ENCODE data around the gene TIMP3.
"Not testable (repeated sequence)": the region's sequence is repeated elsewhere in the genome, so short reads cannot be mapped to it uniquely, and the experiment has no call there.

Gene TIMP3

DNA sequence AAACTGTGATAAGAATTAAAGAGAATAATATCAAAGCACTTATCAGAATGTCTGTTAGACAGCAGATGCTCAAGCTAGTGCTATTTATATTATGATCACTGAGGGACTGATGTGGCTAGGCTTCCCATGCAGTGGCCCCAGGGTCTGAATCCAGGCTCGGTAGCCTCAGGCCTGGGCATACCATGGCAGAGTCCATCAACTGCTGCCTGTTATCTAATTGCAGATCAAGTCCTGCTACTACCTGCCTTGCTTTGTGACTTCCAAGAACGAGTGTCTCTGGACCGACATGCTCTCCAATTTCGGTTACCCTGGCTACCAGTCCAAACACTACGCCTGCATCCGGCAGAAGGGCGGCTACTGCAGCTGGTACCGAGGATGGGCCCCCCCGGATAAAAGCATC is 57.5 kb downstream of the TIMP3 start:
- DNase-seq = no peak

DNA sequence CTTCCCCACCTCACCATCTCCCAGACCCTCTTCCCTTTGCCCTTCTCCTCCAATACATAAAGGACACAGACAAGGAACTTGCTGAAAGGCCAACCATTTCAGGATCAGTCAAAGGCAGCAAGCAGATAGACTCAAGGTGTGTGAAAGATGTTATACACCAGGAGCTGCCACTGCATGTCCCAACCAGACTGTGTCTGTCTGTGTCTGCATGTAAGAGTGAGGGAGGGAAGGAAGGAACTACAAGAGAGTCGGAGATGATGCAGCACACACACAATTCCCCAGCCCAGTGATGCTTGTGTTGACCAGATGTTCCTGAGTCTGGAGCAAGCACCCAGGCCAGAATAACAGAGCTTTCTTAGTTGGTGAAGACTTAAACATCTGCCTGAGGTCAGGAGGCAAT is 58.2 kb downstream of the TIMP3 start:
- DNase-seq = no peak

DNA sequence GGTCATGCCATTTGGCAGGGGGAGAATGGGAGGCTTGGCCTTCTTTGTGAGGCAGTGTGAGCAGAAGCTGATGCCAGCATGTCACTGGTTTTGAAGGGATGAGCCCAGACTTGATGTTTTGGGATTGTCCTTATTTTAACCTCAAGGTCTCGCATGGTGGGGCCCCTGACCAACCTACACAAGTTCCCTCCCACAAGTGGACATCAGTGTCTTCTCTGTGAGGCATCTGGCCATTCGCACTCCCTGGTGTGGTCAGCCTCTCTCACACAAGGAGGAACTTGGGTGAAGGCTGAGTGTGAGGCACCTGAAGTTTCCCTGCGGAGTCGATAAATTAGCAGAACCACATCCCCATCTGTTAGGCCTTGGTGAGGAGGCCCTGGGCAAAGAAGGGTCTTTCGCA is 59.8 kb downstream of the TIMP3 start:
- DNase-seq = no peak

- no peak for DNase-seq
These were observed 60.6 kb downstream of the TIMP3 start for GRCh38 chr22:32862083-32862482.

DNA sequence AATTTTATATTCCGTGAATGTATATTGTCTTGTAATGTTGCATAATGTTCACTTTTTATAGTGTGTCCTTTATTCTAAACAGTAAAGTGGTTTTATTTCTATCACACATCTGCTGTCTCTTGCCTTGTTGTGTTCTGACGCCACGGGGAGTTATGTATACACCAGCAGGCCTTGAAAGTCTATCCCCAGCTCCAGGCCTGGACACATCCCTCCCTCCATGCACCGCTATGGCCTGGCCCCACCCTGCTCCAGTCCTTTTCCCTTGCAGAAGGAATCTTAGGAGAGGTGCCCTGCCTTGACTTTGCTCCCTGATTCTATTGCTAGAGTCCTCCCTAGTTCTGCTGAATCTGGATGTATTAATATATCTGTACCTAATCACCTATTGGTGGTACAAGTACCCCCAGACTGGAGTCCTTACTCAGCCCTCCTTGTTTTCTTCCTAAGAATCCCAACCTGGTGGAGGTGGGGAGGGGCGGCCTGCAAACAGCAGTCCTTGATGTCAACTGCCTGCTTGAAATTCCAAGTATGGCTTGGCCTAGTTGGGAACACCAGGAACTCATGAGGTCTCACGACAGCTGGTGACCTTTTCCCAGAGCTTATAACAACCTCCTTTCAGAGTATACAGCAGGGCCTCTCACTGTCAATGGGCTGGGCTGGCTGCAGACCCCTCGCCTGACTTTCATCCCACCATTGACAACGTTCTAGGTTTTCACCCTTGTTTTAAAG is 61.6 kb downstream of the TIMP3 start:
- DNase-seq = no peak

DNA sequence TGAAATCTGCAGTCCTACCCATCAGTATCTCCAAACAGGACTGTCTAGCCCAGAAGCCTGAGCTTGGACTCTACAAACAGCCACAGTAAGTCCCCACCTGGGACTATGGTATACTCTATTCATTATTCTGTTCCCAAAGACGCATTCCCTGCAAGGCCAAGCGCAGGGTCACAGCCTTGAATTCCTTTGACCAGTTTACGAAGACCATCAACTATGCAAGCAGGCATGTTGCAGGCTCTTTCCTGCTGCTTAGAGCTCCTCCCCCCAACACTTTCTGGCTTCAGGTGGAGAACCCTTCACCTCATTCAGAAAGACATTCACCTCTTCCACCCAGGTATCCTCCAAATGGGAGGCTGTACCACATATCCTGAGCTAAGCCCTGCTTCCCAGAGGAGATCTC is 62.5 kb downstream of the TIMP3 start:
- DNase-seq = no peak

DNA sequence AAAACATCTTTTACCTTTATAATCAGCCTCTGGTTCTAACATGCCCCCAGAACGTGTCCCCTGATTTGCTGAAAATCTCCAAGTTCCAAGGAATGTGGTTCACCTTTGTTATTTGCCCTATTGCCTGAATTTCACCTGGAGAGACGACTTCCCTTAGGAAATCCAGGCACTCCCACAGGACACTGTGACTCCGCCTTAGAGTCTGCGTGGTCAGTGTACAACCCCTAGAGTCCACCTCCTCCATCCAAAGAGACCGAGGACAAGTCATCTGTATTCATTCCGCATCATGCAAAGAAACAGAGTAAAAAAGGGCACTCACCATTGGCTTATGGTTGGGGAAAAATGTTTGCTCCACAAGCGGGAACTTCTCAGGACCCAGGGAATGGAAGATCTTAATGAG is 63.1 kb downstream of the TIMP3 start:
- DNase-seq = no peak

GRCh38 chr22:32866953-32867352 is 65.4 kb downstream of the TIMP3 start:
- DNase-seq = no peak

DNA sequence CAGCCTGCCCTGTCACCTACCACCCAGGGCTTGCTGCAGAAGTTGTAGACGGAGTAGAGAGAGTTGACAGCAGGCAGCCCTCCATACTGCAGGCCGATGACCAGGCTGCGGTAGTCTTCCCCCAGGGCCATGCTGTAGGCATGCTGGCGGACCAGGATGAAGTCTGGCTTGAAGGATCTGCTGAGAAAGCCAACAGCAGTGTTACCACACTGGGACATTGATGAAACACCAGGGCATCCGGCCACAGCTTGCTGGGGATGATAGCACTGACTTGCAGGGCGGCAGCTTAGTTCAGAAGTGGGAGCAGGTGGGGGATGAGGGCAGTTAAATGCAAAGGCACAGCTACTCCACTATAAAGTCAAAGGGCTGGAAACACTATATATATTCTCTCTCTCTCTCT is 67.4 kb downstream of the TIMP3 start:
- no peak for DNase-seq

- no peak for DNase-seq
These were observed 69.0 kb downstream of the TIMP3 start for GRCh38 chr22:32870474-32870873.

DNA sequence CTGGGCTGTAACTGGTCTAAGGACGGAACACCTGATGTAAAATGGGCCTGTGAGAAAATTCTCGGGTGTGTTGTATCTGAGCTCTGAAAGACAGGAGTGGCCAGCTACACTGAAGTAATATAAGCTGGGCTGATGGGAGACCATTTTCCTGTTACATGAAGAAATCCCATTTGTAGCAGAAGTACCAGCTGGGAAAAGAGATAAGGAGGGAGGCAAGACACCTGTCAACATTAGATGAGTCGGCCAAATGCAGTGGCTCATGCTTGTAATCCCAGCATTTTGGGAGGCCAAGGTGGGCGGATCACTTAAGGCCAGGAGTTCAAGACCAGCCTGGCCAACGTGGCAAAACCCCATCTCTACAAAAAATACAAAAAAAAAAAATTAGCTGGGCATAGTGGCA is 72.1 kb downstream of the TIMP3 start:
- not testable (repeated sequence) for DNase-seq

DNA sequence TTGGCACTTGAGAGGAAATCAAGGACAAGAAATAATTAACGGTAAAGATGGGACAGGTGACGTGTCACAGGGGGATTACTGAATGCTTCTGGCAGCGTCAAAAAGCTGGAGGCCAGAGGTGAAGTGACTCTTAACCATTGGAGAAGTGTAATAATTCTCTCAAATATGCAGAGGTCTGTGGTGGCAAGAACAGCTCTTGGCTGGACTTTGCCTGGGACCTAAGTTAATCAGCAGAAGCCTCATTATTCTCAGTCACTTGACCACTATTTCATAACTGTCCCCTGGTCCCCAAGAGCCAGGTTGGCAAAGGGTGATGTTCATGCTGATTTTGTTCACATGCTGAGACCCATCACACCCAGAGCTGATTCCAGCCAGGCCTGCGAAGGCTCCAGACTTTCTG is 72.9 kb downstream of the TIMP3 start:
- DNase-seq = no peak

- DNase-seq = no peak
These were observed 73.5 kb downstream of the TIMP3 start for GRCh38 chr22:32874976-32875375.

DNA sequence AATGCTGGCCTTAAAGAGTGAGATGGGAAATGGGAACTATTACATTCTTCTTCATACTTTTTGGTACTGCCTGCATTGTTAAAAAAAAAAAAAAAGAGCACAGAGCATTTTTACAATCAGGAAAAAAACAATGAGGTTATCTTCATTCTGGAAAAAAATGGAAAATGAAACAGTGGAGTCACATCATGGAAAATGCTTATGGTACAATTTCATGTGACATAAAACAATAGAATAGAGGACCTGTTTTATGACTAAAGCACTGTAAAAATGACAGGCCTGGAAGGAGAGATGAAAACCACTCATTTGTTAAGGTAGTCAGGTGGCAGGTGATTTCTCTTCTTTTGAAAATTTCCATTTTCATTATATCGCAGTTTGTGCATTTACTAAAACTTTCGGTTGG is 75.0 kb downstream of the TIMP3 start:
- no peak for DNase-seq

- DNase-seq = no peak
These were observed 75.7 kb downstream of the TIMP3 start for GRCh38 chr22:32877196-32877595.

DNA sequence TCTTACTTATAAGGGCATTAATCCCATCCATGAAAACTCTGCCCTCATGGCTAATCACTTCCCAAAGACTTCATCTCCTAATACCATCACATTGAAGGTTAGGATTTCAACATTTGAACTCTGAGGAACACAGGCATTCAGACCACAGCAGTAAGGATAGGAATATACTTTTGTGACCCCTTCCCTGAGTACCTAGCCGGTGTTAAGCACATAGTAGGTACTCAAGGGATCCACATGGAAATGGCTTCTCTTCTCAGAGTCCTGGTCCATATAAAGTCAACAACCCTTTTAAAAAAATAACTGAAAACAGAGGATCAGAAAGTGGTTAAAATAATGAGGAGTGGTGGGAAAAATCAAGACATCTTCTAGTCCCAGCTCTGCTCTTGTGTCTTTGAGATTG is 78.0 kb downstream of the TIMP3 start:
- DNase-seq = no peak

DNA sequence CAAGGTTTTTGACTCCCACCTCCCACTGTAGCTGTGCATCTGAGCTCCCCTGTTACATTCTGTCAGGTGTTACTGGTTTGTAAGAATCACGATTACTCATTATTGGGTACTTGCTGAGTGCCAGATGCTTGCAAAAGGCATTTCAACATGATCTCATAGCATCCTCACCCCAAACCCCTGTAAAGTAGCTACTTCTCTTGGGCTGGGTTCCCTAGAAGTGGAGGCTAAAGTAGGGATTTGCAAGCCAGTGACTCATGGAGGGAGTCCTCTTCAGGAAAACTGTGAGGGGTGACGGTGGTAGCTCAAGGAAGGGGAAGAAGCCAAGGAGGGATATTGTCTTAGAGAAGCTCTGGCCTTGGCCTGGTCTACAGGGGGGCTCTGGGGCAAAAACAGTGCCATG is 78.6 kb downstream of the TIMP3 start:
- DNase-seq = no peak

DNA sequence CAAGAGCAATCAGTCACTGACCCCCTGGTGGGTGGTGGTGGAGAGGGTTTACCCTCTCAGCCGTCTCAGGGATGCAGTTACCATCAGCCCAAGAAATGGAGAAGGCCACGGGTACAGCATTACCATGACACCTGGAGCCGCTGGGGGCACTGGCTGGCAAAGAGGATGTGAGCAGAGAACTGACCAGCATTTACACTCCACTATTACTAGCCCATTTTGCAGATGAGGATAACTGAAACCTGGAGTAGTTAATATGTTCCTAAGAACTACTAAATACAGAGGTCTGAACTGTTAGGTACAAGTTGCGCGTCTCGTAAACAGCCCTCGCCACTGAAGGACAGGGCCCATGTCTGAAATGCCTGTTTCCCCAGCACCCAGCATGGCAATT is 79.0 kb downstream of the TIMP3 start:
- DNase-seq = no peak

DNA sequence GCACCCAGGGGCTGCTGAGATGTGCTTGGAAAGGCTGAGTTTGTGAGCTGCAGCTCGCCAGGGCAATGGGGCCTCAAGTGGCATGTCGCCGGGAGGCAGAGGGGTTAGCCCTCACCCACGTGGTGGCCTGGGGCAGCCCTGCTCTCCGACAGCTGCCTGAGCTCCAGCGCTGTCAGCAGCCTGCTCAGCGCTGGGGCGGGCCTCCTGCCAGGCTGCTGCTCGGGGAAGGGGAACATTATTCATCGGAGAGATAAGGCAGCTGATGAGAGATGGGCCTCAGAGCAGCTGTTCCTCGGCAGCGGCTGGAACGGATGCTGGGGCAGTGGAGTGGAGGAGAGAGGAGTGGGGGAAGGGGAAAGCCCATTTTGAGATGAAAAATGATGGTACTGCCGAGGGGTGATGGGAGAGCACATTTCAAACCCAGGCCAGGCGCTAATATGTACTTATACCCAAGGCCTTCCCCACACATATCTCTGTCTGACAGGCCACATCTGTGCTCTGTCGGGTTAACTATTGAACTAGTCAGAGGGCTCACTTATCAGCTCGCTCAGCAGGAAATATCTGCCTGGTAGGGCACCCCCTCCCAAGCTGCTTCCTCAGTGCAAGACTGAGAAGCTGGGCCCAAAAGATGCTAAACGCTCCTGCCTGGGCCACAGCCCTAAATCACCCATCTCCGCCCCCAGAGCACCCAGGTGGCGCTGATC is 79.5 kb downstream of the TIMP3 start:
- DNase-seq = peak; percentile 24 to 27

DNA sequence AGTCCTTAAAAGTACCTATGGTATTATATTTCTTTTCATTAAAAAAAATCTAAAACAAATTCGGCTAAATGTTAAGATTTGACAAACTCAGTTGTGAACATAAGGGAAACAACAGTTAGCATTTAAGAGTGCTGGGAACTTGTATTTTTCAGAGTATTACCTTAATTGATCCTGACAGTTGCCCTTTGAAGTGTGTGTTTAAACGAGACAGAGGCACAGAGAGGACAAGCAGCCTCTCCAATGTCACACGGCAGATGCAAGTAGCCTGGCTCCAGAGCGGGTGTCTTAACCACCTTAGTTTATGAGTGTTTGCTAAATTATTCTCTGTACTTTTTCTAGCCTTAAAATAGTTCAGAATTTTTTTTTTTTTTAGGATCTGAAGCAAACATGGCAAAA is 80.9 kb downstream of the TIMP3 start:
- no peak for DNase-seq

DNA sequence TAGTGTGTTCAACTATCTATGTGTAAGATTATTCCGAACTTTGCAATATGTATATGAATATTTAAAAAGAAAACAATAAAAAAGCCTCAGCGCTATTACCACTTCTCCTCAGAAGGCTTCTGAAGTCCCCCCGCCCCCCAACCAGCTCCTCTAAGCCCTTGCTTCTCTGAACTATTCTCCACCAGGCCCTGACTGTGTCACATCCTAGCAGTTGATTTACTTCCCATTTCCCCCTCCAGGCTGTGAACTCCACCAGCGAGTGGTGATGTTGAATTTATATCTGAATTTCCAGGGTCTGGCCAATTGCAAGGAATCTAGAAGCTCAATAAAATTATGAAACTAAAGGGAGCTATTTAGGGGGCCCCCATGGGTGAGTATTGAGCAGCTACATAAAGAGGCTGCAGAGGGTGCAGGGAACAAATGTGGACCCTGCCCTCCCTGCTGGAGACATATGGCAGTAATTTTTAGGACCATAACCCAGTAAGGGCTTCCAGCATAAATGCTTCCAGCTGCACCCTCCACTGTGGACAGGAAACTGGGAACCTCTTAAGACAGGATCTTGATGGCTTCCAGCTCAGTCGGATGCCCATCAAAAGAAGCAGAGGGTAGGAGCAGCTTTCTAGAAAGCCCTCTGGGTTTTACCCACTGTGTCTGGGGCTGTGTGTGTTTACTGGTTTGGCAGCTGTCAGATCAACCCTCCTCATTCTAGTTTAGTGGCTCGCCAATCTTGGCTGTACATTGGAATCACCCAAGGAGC is 81.4 kb downstream of the TIMP3 start:
- no peak for DNase-seq

- no peak for DNase-seq
These were observed 85.9 kb downstream of the TIMP3 start for GRCh38 chr22:32887324-32887980.

DNA sequence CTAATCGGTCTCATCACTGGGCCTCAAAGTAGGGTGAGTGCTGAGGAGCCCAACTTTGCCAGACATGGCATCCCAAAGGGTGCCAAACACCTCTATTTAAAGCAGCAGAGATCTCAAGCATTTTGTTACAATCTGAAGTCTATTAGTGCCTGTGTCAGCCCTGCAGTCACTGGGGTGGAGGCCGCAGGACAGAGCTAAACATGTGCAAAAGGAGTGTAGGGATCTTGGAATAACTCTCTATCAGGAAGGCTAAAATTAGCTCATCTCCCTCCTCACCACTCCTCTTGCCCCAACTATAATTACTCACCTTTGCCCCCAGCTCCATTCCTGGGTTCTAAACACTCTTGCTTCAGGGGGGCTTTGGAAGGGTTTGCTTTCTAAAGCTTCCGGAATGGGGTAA is 87.5 kb downstream of the TIMP3 start:
- no peak for DNase-seq

DNA sequence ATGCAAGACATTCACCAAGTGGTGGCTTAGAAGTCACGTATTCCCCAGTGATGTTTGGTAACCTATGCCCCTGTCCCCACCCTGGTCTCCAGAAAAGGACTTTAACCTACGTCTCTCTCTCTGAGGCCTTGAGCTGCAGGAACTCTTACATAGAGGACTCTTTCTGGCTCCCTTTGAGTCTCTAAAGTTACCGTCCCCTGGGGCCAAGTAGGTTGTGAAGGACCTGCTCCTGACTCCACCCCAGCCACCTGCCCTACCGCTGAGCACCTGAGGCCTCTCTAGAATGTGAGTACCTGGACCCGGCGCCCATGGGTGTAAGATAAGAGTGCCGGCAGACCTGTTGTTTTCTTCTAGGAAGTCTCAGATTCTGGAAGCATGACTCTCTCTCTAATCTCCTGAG is 95.4 kb downstream of the TIMP3 start:
- no peak for DNase-seq
